ENCODE results near the gene PAN3.

PAN3 gene

GRCh38 chr13:28163587-28163986 lies 25.2 kb downstream of the PAN3 start:
- DNase-seq (ENCODE audit: low read depth): no peak
- H3K4me3 ChIP-seq (ENCODE audit: low read length): no peak overlapping the region
- TF ChIP-seq, protein P1, sequence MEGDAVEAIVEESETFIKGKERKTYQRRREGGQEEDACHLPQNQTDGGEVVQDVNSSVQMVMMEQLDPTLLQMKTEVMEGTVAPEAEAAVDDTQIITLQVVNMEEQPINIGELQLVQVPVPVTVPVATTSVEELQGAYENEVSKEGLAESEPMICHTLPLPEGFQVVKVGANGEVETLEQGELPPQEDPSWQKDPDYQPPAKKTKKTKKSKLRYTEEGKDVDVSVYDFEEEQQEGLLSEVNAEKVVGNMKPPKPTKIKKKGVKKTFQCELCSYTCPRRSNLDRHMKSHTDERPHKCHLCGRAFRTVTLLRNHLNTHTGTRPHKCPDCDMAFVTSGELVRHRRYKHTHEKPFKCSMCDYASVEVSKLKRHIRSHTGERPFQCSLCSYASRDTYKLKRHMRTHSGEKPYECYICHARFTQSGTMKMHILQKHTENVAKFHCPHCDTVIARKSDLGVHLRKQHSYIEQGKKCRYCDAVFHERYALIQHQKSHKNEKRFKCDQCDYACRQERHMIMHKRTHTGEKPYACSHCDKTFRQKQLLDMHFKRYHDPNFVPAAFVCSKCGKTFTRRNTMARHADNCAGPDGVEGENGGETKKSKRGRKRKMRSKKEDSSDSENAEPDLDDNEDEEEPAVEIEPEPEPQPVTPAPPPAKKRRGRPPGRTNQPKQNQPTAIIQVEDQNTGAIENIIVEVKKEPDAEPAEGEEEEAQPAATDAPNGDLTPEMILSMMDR (conservative IDR thresholded peaks at IDR 0.05; ENCODE audit: low read length): no peak

DNA sequence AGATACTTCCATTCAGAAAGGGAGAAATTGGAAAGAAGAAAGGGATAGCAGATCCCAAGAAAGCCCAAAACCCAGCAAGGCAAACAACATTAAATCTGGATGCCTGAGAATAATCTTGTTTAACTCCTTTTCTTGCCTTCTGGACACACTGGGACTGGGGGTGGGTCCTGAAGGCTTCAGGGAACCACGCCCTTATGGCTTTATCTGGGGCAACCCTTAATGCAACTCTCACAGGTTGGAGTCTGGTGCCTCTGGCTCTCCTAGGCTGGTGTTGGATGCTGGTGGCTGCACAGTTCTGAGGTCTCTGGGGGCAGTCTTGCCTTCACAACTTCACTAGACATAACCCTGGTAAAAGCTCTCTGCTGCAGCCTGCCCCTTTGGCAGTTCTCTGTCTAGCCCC lies 27.9 kb downstream of the PAN3 start:
- no peak for DNase-seq (ENCODE audit: low read depth)
- TF ChIP-seq, protein P1 (conservative IDR thresholded peaks at IDR 0.05; ENCODE audit: low read length): no peak

GRCh38 chr13:28171266-28171665 lies 32.9 kb downstream of the PAN3 start:
- DNase-seq (ENCODE audit: low read depth): no peak
- TF ChIP-seq, protein P1 (conservative IDR thresholded peaks at IDR 0.05; ENCODE audit: low read length): no peak
- no peak overlapping the region for H3K4me3 ChIP-seq (ENCODE audit: low read length)

More for the DNA sequence above, 27.9 kb downstream of the PAN3 start:
- no peak overlapping the region for H3K4me3 ChIP-seq (ENCODE audit: low read length)

GRCh38 chr13:28172947-28173346 lies 34.6 kb downstream of the PAN3 start:
- H3K4me3 ChIP-seq (ENCODE audit: low read length): no peak overlapping the region
- TF ChIP-seq, protein P1 (conservative IDR thresholded peaks at IDR 0.05; ENCODE audit: low read length): no peak

DNA sequence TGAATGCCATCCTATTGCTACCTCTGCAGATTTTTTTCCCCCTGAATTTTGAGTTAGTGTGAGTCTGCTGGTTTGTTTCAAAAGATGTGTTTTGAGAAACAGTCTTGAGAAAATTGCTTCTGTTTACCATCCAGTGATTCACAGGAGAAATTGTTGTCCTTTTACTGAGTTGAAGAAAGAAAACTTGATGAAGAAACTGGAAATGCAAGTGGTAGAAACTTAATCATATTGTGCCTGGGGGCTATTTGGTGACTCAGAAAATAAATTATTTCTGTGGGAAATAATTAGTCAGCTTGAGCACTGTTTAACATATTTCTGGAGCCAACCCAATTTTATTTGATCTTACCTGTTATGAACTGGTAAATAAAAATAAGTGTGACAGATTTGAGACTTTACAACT lies 35.4 kb downstream of the PAN3 start:
- TF ChIP-seq, protein P1 (conservative IDR thresholded peaks at IDR 0.05; ENCODE audit: low read length): no peak
- H3K4me3 ChIP-seq (ENCODE audit: low read length): no peak overlapping the region
- DNase-seq (ENCODE audit: low read depth): no peak

More at GRCh38 chr13:28172947-28173346, 34.6 kb downstream of the PAN3 start:
- no peak for DNase-seq (ENCODE audit: low read depth)

GRCh38 chr13:28177327-28177726 lies 39.0 kb downstream of the PAN3 start:
- no peak overlapping the region for H3K4me3 ChIP-seq (ENCODE audit: low read length)
- TF ChIP-seq, protein P1 (conservative IDR thresholded peaks at IDR 0.05; ENCODE audit: low read length): no peak
- no peak for DNase-seq (ENCODE audit: low read depth)

DNA sequence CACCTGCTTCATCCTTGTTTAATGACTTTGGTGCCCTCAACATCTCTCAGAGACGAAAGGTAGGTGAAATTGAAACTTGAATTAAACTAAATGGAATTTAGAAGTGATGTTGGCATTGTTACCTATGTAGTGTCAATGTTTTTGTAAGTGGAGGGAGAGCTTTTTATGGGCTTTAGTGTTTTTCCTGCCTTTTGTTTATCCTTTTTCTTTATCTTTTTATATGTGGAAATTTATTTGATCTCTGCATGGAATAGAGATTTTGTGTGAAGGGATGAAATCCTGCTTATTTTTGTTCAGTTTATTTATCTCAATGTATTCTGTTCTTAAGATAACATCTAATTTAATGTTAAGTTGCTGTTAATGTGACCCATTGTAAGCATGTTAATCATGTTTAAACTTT lies 39.5 kb downstream of the PAN3 start:
- TF ChIP-seq, protein P1 (conservative IDR thresholded peaks at IDR 0.05; ENCODE audit: low read length): no peak
- DNase-seq (ENCODE audit: low read depth): no peak

More for the DNA sequence above, 39.5 kb downstream of the PAN3 start:
- no peak overlapping the region for H3K4me3 ChIP-seq (ENCODE audit: low read length)
